BLaER1 (cell line): ENCODE data around the gene DNAH10.

Source experiments
- H3K27ac ChIP-seq: shearing (Covaris generic); formaldehyde crosslinking; 2 replicates; pipeline ENCODE4 v1.8.1; 2022
- H3K27me3 ChIP-seq: shearing (Covaris generic); formaldehyde crosslinking; 2 replicates; pipeline ENCODE4 v1.8.1; 2022
- H3K36me3 ChIP-seq: shearing (Covaris generic); formaldehyde crosslinking; 2 replicates; pipeline ENCODE4 v1.8.1; 2022
- H3K4me1 ChIP-seq: shearing (Covaris generic); formaldehyde crosslinking; 2 replicates; pipeline ENCODE4 v1.8.1; 2022
- H3K4me2 ChIP-seq: shearing (Covaris generic); formaldehyde crosslinking; 2 replicates; pipeline ENCODE4 v1.8.1; 2022
- H3K4me3 ChIP-seq: shearing (Covaris generic); formaldehyde crosslinking; 2 replicates; pipeline ENCODE4 v1.8.1; 2022
- H3K9ac ChIP-seq: shearing (Covaris generic); formaldehyde crosslinking; 2 replicates; pipeline ENCODE4 v1.8.1; 2022
- H3K9me3 ChIP-seq: shearing (Covaris generic); formaldehyde crosslinking; 2 replicates; pipeline ENCODE4 v1.8.1; 2022
- H4K20me1 ChIP-seq: shearing (Covaris generic); formaldehyde crosslinking; 2 replicates; pipeline ENCODE4 v1.8.1; 2022
- Cebpa-rat ChIP-seq: shearing (Covaris generic); IDR thresholded peaks from 2 replicates; pipeline ENCODE4 v1.8.1; 2022

Gene DNAH10

GRCh38 chr12:123935956-123936355, 173.9 kb downstream of the DNAH10 start:
- no peak for TF ChIP-seq Cebpa-rat
- H3K36me3 ChIP-seq = peaks cover 19% of the 10 kb centered on the region; the same call in 1 of the 2 replicates
- H3K4me2 ChIP-seq = no peak overlapping the region
- H3K27ac ChIP-seq = no peak overlapping the region
- peaks cover 66% of the 10 kb centered on the region for H3K4me1 ChIP-seq
- H3K27me3 ChIP-seq = no peaks in the 10 kb centered on the region
- H3K9ac ChIP-seq = no peak overlapping the region
- no peaks in the 10 kb centered on the region for H3K9me3 ChIP-seq
- peaks cover 24% of the 10 kb centered on the region for H4K20me1 ChIP-seq
- no peak overlapping the region for H3K4me3 ChIP-seq

- 0 out of 2 replicates have a peak, but pooled peaks cover 2% of the 10 kb centered on the region for H3K9me3 ChIP-seq
- no peak overlapping the region for H3K27ac ChIP-seq
- peaks cover 61% of the 10 kb centered on the region for H3K4me1 ChIP-seq
- peaks cover 23% of the 10 kb centered on the region for H3K36me3 ChIP-seq
- peak overlapping the region; percentile 81; the same call in 1 of the 2 replicates for H3K4me2 ChIP-seq
- TF ChIP-seq Cebpa-rat = no peak
- peaks cover 24% of the 10 kb centered on the region for H4K20me1 ChIP-seq
- H3K9ac ChIP-seq = no peak overlapping the region
- no peak overlapping the region for H3K4me3 ChIP-seq
- no peaks in the 10 kb centered on the region for H3K27me3 ChIP-seq
Measured at GRCh38 chr12:123936471-123936870, 174.4 kb downstream of the DNAH10 start.

GRCh38 chr12:123936956-123937706, 175.0 kb downstream of the DNAH10 start:
- Histone ChIP-seq H4K20me1 (peaks cover 24% of the 10 kb centered on the region), H3K4me3 (peak overlapping the region; percentile 36), H3K4me1 (peaks cover 54% of the 10 kb centered on the region), H3K27ac (peak overlapping the region; percentile 15), H3K9ac (peak overlapping the region; percentile 16; the same call in 1 of the 2 replicates), H3K27me3 (no peaks in the 10 kb centered on the region), H3K9me3 (peaks cover 8% of the 10 kb centered on the region), H3K36me3 (peaks cover 30% of the 10 kb centered on the region), H3K4me2 (peak overlapping the region; percentile 81)
- no peak for TF ChIP-seq Cebpa-rat

GRCh38 chr12:123937707-123938591, 175.8 kb downstream of the DNAH10 start:
- peaks cover 24% of the 10 kb centered on the region for H4K20me1 ChIP-seq
- peak overlapping the region; percentile 81 for H3K4me2 ChIP-seq
- H3K27me3 ChIP-seq = no peaks in the 10 kb centered on the region
- peak overlapping the region; percentile 16; the same call in 1 of the 2 replicates for H3K9ac ChIP-seq
- peak overlapping the region; percentile 36 for H3K4me3 ChIP-seq
- no peak for TF ChIP-seq Cebpa-rat
- peaks cover 48% of the 10 kb centered on the region for H3K4me1 ChIP-seq
- H3K27ac ChIP-seq = peak overlapping the region; percentile 15
- H3K36me3 ChIP-seq = peaks cover 38% of the 10 kb centered on the region
- peaks cover 10% of the 10 kb centered on the region for H3K9me3 ChIP-seq

- no peaks in the 10 kb centered on the region for H3K27me3 ChIP-seq
- H3K36me3 ChIP-seq = peaks cover 47% of the 10 kb centered on the region
- peak overlapping the region; percentile 16; the same call in 1 of the 2 replicates for H3K9ac ChIP-seq
- peak overlapping the region; percentile 15; the same call in 1 of the 2 replicates for H3K27ac ChIP-seq
- H3K4me3 ChIP-seq = peak overlapping the region; percentile 36; the same call in 1 of the 2 replicates
- H3K9me3 ChIP-seq = peaks cover 10% of the 10 kb centered on the region
- H3K4me2 ChIP-seq = peak overlapping the region; percentile 81
- peaks cover 46% of the 10 kb centered on the region for H3K4me1 ChIP-seq
- TF ChIP-seq Cebpa-rat = no peak
- H4K20me1 ChIP-seq = peaks cover 14% of the 10 kb centered on the region
Measured at GRCh38 chr12:123938679-123939480, 176.8 kb downstream of the DNAH10 start.

- no peak for TF ChIP-seq Cebpa-rat
- no peak overlapping the region for H3K27ac ChIP-seq
- peaks cover 3% of the 10 kb centered on the region; the same call in 1 of the 2 replicates for H4K20me1 ChIP-seq
- H3K9me3 ChIP-seq = peaks cover 10% of the 10 kb centered on the region
- H3K4me2 ChIP-seq = no peak overlapping the region
- no peak overlapping the region for H3K9ac ChIP-seq
- no peak overlapping the region for H3K4me3 ChIP-seq
- no peaks in the 10 kb centered on the region for H3K27me3 ChIP-seq
- peaks cover 43% of the 10 kb centered on the region for H3K4me1 ChIP-seq
- peaks cover 47% of the 10 kb centered on the region for H3K36me3 ChIP-seq
Measured at GRCh38 chr12:123939716-123940626, 177.9 kb downstream of the DNAH10 start.

- H3K9ac ChIP-seq = no peak overlapping the region
- H4K20me1 ChIP-seq = no peaks in the 10 kb centered on the region; the same call in 1 of the 2 replicates
- no peak overlapping the region for H3K27ac ChIP-seq
- H3K27me3 ChIP-seq = no peaks in the 10 kb centered on the region
- no peak overlapping the region for H3K4me2 ChIP-seq
- H3K36me3 ChIP-seq = peaks cover 47% of the 10 kb centered on the region
- H3K4me3 ChIP-seq = no peak overlapping the region
- H3K4me1 ChIP-seq = peaks cover 39% of the 10 kb centered on the region
- no peak for TF ChIP-seq Cebpa-rat
- H3K9me3 ChIP-seq = peaks cover 10% of the 10 kb centered on the region
Measured at GRCh38 chr12:123940627-123940966, 178.5 kb downstream of the DNAH10 start.

- Histone ChIP-seq H3K9me3 (peaks cover 10% of the 10 kb centered on the region), H3K4me2 (no peak overlapping the region), H3K27me3 (no peaks in the 10 kb centered on the region), H3K4me3 (no peak overlapping the region), H3K27ac (no peak overlapping the region), H3K36me3 (peaks cover 44% of the 10 kb centered on the region), H3K9ac (no peak overlapping the region), H4K20me1 (no peaks in the 10 kb centered on the region), H3K4me1 (peaks cover 39% of the 10 kb centered on the region)
- TF ChIP-seq Cebpa-rat = no peak
Measured at GRCh38 chr12:123941000-123941399, 178.9 kb downstream of the DNAH10 start.
